Memory B cell (primary cell): Measurements from ENCODE around the gene CTDSP1.
A peak's percentile ranks its signal among the peaks of the same experiment; 100 is the strongest.

Source experiments
- ATAC-seq: fragments of 150-1000 bp; cut with Tn5 transposase; 2 replicates; pipeline ENCODE4 v1.10.0; 2021; ENCODE audit warnings: low read depth, mild to moderate bottlenecking, moderate library complexity
- DNase-seq, 2 donors: peaks; one replicate each; pipeline ENCODE4 v3.0.0; 2022; ENCODE audit warnings: low spot score in 2 of 2
- H3K27ac Mint-ChIP-seq: one replicate; pipeline ENCODE4 v1.8.0; 2022; ENCODE audit warnings: mild to moderate bottlenecking, moderate library complexity, mixed read lengths
- H3K27me3 Mint-ChIP-seq: one replicate; pipeline ENCODE4 v1.8.0; 2022; ENCODE audit warnings: mixed read lengths
- H3K36me3 Mint-ChIP-seq: one replicate; pipeline ENCODE4 v1.8.0; 2022; ENCODE audit warnings: mild to moderate bottlenecking, mixed read lengths
- H3K4me1 Mint-ChIP-seq: one replicate; pipeline ENCODE4 v1.8.0; 2022; ENCODE audit warnings: mixed read lengths
- H3K4me3 Mint-ChIP-seq: one replicate; pipeline ENCODE4 v1.8.0; 2022; ENCODE audit warnings: mild to moderate bottlenecking, moderate library complexity, mixed read lengths
- H3K9me3 Mint-ChIP-seq: one replicate; pipeline ENCODE4 v1.8.0; 2022; ENCODE audit warnings: mixed read lengths

CTDSP1 gene

GRCh38 chr2:218370410-218371063, 29.1 kb upstream of the CTDSP1 start:
- peak; percentile 37 for ATAC-seq
- H3K27ac Mint-ChIP-seq, result peak overlapping the region; percentile 47
- H3K4me3 Mint-ChIP-seq, result no peak overlapping the region
- H3K4me1 Mint-ChIP-seq, result peaks cover 16% of the 10 kb centered on the region
- H3K27me3 Mint-ChIP-seq, result no peaks in the 10 kb centered on the region
- no peaks in the 10 kb centered on the region for H3K9me3 Mint-ChIP-seq
- no peak for DNase-seq
- H3K36me3 Mint-ChIP-seq, result no peaks in the 10 kb centered on the region

DNA sequence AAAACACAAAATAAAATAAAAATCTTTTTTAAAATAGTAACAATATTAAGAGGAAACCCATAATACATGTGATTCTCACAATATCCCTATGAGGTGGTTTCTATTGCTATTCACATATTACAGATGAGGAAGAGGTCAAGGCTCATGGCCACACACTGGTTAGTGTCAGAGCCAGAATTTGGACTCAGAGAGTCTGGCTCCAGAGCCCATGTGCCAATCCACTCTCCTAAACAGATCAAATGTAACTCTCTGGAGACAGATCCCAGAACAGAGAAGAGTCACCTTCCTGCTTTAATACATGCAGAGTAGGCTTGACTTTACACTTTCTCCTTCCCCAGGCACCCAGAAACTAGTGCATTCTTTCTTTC, 27.7 kb upstream of the CTDSP1 start:
- no peak overlapping the region for H3K27ac Mint-ChIP-seq
- ATAC-seq (no peak), DNase-seq (no peak)
- no peaks in the 10 kb centered on the region for H3K9me3 Mint-ChIP-seq
- no peaks in the 10 kb centered on the region for H3K27me3 Mint-ChIP-seq
- H3K4me1 Mint-ChIP-seq, result peaks cover 14% of the 10 kb centered on the region
- H3K36me3 Mint-ChIP-seq, result no peaks in the 10 kb centered on the region
- no peak overlapping the region for H3K4me3 Mint-ChIP-seq

DNA sequence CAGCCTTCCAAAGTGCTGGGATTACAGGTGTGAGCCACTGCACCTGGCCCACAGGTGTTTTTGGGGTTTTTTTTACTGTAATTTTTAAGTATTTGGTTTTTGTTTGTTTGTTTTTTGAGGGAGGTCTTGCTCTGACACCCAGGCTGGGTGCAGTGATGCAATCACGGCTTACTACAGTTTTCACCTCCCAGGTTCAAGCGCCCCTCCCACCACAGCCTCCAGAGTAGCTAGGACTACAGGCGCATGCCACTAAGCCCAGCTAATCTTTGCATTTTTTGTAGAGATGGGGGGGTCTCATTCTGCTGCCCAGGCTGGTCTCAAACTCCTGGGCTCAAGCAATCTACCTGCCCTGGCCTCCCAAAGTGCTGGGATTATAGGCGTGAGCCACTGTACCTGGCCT, 24.9 kb upstream of the CTDSP1 start:
- H3K27ac Mint-ChIP-seq, result no peak overlapping the region
- H3K4me3 Mint-ChIP-seq, result no peak overlapping the region
- no peaks in the 10 kb centered on the region for H3K9me3 Mint-ChIP-seq
- H3K27me3 Mint-ChIP-seq, result no peaks in the 10 kb centered on the region
- peaks cover 10% of the 10 kb centered on the region for H3K4me1 Mint-ChIP-seq
- DNase-seq (no peak), ATAC-seq (no peak)
- no peaks in the 10 kb centered on the region for H3K36me3 Mint-ChIP-seq

DNA sequence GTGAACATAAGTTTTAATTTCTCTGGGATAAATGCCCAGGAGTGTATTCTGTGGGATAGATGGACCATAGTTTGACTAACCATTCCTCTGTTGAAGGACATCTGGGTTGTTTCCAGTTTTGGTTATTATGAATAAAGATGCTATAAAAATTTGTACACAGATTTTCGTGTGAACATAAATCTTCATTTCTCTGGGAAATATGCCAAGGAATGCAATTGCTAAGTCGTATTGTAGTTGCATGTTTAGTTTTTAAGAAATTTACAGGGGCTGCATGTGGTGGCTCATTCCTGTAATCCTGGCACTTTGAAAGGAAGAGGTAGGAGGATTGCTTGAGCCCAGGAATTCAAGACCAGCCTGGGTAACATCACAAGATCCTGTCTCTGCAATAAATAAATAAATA, 24.5 kb upstream of the CTDSP1 start:
- no peak for DNase-seq
- Mint-ChIP-seq H3K27me3 (no peaks in the 10 kb centered on the region), H3K27ac (no peak overlapping the region)

DNA sequence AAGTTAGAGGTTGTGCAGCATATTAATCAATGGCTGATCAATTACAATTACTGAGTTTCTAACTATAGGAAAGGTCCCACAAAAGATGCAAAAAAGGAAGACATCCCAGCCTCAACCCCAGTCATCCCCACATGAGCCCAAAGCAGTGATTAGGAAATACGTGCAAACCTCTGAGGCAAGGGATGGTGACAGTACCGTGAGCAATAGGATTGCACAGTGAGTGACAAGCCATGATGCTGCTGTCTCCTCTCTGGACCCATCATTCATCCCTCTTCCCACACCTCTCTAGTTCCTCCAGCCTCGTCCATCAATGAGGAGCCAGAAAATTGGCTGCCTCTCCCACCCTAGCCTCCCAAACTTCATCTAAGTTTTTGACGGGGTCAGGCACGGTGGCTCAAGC, 21.6 kb upstream of the CTDSP1 start:
- Mint-ChIP-seq H3K36me3 (no peaks in the 10 kb centered on the region), H3K9me3 (no peaks in the 10 kb centered on the region), H3K4me3 (no peak overlapping the region), H3K27ac (no peak overlapping the region), H3K27me3 (peaks cover 6% of the 10 kb centered on the region), H3K4me1 (peaks cover 3% of the 10 kb centered on the region)
- ATAC-seq (no peak), DNase-seq (no peak)

More for the DNA sequence above, 24.5 kb upstream of the CTDSP1 start:
- ATAC-seq, result no peak
- Mint-ChIP-seq H3K4me1 (peaks cover 6% of the 10 kb centered on the region), H3K36me3 (no peaks in the 10 kb centered on the region), H3K9me3 (no peaks in the 10 kb centered on the region), H3K4me3 (no peak overlapping the region)

- DNase-seq (no peak), ATAC-seq (peak; percentile 47)
- no peaks in the 10 kb centered on the region for H3K36me3 Mint-ChIP-seq
- no peaks in the 10 kb centered on the region for H3K9me3 Mint-ChIP-seq
- peaks cover 3% of the 10 kb centered on the region for H3K4me1 Mint-ChIP-seq
- peaks cover 6% of the 10 kb centered on the region for H3K27me3 Mint-ChIP-seq
- H3K27ac Mint-ChIP-seq, result peak within 1 kb of the TSS; percentile 73
- H3K4me3 Mint-ChIP-seq, result peak within 1 kb of the TSS; percentile 64
Measured at GRCh38 chr2:218381916-218382366, 17.7 kb upstream of the CTDSP1 start, which contains the start of gene SLC11A1. TSS of gene SLC11A1 (plus strand) at chr2:218382273. CDS start at chr2:218382369, 96 bp downstream.

GRCh38 chr2:218382785-218383184, 16.9 kb upstream of the CTDSP1 start:
- H3K36me3 Mint-ChIP-seq, result no peaks in the 10 kb centered on the region
- H3K27ac Mint-ChIP-seq, result no peak overlapping the region
- ATAC-seq (no peak), DNase-seq (no peak)
- peaks cover 6% of the 10 kb centered on the region for H3K4me1 Mint-ChIP-seq
- H3K9me3 Mint-ChIP-seq, result no peaks in the 10 kb centered on the region
- H3K27me3 Mint-ChIP-seq, result peaks cover 8% of the 10 kb centered on the region
- H3K4me3 Mint-ChIP-seq, result no peak overlapping the region

GRCh38 chr2:218383892-218384519, 15.7 kb upstream of the CTDSP1 start:
- Mint-ChIP-seq H3K9me3 (no peaks in the 10 kb centered on the region), H3K4me3 (no peak overlapping the region), H3K27me3 (peaks cover 8% of the 10 kb centered on the region), H3K27ac (no peak overlapping the region), H3K36me3 (no peaks in the 10 kb centered on the region), H3K4me1 (peaks cover 6% of the 10 kb centered on the region)
- no peak for DNase-seq
- ATAC-seq, result no peak

GRCh38 chr2:218384975-218385374, 14.7 kb upstream of the CTDSP1 start:
- H3K27ac Mint-ChIP-seq, result no peak overlapping the region
- no peaks in the 10 kb centered on the region for H3K36me3 Mint-ChIP-seq
- DNase-seq (no peak), ATAC-seq (no peak)
- H3K27me3 Mint-ChIP-seq, result peaks cover 8% of the 10 kb centered on the region
- H3K4me1 Mint-ChIP-seq, result peaks cover 6% of the 10 kb centered on the region
- no peaks in the 10 kb centered on the region for H3K9me3 Mint-ChIP-seq
- H3K4me3 Mint-ChIP-seq, result no peak overlapping the region

DNA sequence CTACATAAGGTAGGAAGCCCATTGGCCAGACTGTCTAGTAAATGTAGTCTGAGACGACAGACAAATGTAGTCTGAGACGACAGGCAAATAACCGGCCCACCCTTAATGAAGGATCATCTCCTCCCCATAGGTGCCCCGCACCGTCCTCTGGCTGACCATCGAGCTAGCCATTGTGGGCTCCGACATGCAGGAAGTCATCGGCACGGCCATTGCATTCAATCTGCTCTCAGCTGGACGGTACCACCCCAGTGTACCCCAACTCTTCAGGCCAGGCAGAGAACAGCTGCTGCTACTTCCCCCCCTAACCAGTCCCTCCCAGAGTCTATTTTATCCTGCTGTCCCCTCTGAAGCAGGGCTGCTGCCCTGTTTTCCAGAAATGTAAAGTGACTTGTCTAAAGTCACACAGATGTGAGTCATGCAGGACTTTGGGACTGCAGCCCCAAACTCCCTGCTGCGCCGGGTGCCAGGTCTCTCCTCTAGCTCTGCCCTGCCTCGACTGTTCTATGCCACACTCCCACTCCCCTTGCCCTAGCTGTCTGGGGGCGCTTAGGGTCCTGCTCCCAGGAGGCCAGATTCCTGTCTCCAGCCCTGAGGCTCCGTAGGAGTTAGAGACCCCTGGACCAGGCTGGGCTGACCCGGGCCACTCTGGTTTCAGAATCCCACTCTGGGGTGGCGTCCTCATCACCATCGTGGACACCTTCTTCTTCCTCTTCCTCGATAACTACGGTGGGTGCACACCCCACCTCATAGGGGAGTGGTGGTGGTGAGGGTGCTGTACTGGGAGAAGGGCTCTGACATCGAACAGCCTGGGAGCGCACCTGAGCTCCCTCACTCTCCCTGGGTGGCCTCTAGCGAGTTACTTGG, 12.9 kb upstream of the CTDSP1 start:
- Mint-ChIP-seq H3K4me3 (peak overlapping the region; percentile 46), H3K36me3 (no peaks in the 10 kb centered on the region), H3K9me3 (no peaks in the 10 kb centered on the region), H3K27ac (no peak overlapping the region), H3K27me3 (peaks cover 6% of the 10 kb centered on the region), H3K4me1 (peaks cover 3% of the 10 kb centered on the region)
- ATAC-seq (no peak), DNase-seq (no peak)

DNA sequence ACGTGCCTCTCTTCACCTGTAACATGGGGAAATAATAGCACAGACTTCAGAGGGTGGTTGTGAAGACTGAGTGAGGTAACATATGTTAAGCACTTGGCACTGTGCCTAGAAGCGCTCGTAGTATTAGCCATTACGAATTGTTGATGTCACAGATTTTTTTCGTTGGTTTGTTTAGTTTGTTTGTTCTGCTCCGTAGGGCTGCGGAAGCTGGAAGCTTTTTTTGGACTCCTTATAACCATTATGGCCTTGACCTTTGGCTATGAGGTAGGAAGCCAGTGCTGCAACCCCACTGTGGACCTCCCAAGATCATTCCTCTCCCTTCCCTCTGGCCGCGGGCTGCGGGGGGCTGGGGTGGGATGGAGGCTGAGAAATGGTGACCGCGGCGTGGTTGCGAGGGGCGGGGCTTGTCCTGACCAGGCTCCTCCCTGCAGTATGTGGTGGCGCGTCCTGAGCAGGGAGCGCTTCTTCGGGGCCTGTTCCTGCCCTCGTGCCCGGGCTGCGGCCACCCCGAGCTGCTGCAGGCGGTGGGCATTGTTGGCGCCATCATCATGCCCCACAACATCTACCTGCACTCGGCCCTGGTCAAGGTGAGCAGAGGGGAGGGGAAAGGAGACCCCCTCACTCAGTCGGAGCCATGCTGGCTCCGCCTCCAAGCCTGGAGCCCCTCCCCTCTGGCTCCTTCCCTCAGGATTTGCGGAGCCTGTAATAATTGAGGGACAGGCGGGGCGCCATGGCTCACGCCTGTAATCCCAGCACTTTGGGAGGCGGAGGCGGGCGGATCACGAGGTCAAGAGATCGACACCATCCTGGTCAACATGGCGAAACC, 12.1 kb upstream of the CTDSP1 start:
- peak; percentile 72 for ATAC-seq
- H3K27ac Mint-ChIP-seq, result no peak overlapping the region
- peaks cover 2% of the 10 kb centered on the region for H3K4me1 Mint-ChIP-seq

DNA sequence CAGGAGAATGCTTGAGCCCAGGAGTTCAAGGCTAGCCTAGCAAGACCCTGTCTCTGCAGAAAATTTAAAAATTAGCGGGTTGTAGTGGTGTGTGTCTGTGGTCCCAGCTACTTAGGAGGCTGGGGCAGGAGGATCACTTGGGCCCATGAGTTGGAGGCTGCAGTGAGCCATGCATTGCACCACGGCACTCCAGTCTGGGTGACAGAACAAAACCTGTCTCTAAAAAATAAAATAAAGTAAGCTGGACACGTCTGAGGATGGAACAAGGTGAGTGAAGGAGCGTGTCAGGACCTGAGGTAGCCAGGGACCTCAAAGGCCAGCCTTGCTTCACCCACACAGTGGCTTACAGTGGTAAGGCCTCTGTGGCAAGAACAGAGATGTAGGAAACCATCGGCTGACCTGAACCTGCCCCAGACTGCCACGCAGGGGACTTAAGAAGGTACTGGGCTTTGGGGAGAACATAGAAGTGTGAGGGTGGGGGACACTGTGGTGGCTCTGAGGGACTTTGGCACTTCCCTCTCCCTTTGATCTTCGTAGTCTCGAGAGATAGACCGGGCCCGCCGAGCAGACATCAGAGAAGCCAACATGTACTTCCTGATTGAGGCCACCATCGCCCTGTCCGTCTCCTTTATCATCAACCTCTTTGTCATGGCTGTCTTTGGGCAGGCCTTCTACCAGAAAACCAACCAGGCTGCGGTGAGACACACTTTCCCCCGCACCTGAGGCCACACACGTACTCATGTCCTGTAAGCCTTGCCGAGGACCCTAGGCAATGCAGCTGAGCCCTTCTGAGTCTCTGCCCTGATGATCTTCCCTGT, 10.1 kb upstream of the CTDSP1 start:
- peaks cover 2% of the 10 kb centered on the region for H3K27me3 Mint-ChIP-seq
- ATAC-seq, result no peak
- H3K36me3 Mint-ChIP-seq, result no peaks in the 10 kb centered on the region
- H3K4me1 Mint-ChIP-seq, result peaks cover 8% of the 10 kb centered on the region
- DNase-seq, result no peak
- H3K27ac Mint-ChIP-seq, result no peak overlapping the region
- no peaks in the 10 kb centered on the region for H3K9me3 Mint-ChIP-seq
- no peak overlapping the region for H3K4me3 Mint-ChIP-seq

More for the DNA sequence above, 12.1 kb upstream of the CTDSP1 start:
- DNase-seq, result no peak
- Mint-ChIP-seq H3K27me3 (peaks cover 2% of the 10 kb centered on the region), H3K36me3 (no peaks in the 10 kb centered on the region), H3K4me3 (peak overlapping the region; percentile 46), H3K9me3 (no peaks in the 10 kb centered on the region)

GRCh38 chr2:218391202-218391601, 8.5 kb upstream of the CTDSP1 start:
- H3K9me3 Mint-ChIP-seq, result no peaks in the 10 kb centered on the region
- ATAC-seq (no peak), DNase-seq (no peak)
- peaks cover 2% of the 10 kb centered on the region for H3K27me3 Mint-ChIP-seq
- H3K4me3 Mint-ChIP-seq, result no peak overlapping the region
- peaks cover 14% of the 10 kb centered on the region for H3K4me1 Mint-ChIP-seq
- no peak overlapping the region for H3K27ac Mint-ChIP-seq
- no peaks in the 10 kb centered on the region for H3K36me3 Mint-ChIP-seq
